GM18951 (cell line): Measurements from ENCODE around the gene RABGGTA.
A peak's percentile ranks its signal among the peaks of the same experiment; 100 is the strongest.

ENCODE experiments used
- POLR2A ChIP-seq: IDR thresholded peaks from 4 replicates; pipeline ENCODE4 v1.6.1; 2011; ENCODE audit warnings: mild to moderate bottlenecking; ENCODE audit not compliant: insufficient read length, insufficient read depth; ENCODE audit errors: extremely low read depth
- in situ Hi-C: fragments of 300-500 bp; cut with MboI; formaldehyde crosslinking; loops from one replicate; pipeline ENCODE4 v1.12.0; 2022; ENCODE audit warnings: low sequenced_read_pairs, mixed read lengths, inconsistent platforms; ENCODE audit not compliant: unreplicated experiment

Gene RABGGTA

GRCh38 chr14:24271134-24271833 lies at the start of gene RABGGTA:
Gene RABGGTA, minus strand, starts transcription at chr14:24271597. Its CDS starts 482 bp downstream, at chr14:24271115.
- in situ Hi-C loops, result no loop called here
- peak; percentile 87 for TF ChIP-seq POLR2A

DNA sequence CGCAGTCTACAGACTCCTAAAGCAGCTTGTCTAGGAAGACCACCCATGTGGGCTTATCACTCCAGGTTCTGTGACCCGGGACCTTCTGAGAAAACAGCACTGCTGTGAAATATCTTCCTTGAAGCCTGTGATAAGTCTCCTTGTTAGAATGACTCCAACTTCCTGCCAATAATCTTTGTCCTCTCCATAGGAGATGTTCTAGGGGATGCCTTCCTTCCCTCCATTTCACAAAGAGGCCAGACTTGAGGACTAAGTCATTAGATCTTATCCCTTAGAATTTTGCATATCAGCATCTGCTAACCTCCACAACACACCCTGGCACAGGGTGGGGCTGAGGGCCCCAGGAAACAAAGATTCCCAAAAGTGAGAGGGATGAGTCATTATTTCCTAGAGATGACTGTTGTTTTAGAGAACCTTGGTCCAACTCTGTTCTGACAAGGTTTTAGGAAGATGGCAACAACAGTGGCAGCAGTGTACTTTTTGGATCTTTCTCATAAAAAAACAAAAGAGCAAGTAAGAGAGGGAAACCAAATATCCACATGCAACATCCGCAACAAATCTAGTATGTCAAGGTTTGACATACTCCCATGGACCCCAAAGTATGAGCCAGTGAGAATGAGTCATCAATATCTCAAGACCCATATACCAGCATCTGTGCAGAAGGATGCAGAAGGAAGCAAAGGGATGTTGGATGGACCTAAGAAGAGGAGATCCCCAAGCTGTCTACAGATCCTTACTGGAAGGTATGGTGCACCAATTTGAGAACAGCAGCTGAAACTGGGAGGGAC lies 45.9 kb upstream of the RABGGTA start:
- TF ChIP-seq POLR2A, result no peak
- in situ Hi-C loops, result no loop called here

DNA sequence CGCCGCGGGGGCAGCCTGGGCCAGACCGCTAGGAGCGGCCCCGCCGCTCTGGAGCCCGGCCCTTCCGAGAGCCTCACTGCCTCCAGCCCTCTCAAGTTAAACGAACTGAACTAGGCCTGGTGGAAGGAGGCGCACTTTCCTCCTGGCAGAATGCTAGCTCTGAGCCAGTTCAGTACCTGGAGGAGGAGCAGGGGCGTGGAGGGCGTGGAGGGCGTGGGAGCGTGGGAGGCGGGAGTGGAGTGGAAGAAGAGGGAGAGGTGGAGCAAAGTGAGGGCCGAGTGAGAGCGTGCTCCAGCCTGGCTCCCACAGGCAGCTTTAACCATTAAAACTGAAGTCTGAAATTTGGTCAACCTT lies 45.2 kb upstream of the RABGGTA start:
- no peak for TF ChIP-seq POLR2A
- in situ Hi-C loops, result no loop called here

DNA sequence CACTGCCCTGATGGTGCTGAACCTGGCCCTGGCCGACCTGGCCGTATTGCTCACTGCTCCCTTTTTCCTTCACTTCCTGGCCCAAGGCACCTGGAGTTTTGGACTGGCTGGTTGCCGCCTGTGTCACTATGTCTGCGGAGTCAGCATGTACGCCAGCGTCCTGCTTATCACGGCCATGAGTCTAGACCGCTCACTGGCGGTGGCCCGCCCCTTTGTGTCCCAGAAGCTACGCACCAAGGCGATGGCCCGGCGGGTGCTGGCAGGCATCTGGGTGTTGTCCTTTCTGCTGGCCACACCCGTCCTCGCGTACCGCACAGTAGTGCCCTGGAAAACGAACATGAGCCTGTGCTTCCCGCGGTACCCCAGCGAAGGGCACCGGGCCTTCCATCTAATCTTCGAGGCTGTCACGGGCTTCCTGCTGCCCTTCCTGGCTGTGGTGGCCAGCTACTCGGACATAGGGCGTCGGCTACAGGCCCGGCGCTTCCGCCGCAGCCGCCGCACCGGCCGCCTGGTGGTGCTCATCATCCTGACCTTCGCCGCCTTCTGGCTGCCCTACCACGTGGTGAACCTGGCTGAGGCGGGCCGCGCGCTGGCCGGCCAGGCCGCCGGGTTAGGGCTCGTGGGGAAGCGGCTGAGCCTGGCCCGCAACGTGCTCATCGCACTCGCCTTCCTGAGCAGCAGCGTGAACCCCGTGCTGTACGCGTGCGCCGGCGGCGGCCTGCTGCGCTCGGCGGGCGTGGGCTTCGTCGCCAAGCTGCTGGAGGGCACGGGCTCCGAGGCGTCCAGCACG lies 44.6 kb upstream of the RABGGTA start:
- in situ Hi-C loops, result no loop called here
- no peak for TF ChIP-seq POLR2A

DNA sequence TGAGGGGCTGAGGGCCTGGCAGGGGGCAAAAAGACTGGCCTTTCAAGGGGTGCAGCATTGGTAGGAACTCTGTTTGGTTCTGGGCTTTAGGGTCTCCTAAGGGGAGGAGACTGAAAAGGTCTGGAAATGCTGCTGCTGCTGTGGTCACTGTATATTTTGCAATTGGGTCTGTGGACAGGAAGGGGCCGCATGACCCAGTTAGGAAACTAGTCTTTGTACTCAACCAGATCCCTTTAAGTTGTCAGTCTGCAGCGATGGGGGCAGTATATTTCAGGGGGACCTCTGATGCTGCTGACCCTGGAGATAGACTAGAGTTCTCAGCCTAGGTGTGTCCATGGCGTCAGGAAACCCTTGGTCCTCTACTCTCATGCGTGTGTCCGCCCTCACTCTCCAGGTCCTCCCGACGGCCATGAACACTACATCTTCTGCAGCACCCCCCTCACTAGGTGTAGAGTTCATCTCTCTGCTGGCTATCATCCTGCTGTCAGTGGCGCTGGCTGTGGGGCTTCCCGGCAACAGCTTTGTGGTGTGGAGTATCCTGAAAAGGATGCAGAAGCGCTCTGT lies 43.9 kb upstream of the RABGGTA start:
- in situ Hi-C loops, result no loop called here
- TF ChIP-seq POLR2A, result no peak

DNA sequence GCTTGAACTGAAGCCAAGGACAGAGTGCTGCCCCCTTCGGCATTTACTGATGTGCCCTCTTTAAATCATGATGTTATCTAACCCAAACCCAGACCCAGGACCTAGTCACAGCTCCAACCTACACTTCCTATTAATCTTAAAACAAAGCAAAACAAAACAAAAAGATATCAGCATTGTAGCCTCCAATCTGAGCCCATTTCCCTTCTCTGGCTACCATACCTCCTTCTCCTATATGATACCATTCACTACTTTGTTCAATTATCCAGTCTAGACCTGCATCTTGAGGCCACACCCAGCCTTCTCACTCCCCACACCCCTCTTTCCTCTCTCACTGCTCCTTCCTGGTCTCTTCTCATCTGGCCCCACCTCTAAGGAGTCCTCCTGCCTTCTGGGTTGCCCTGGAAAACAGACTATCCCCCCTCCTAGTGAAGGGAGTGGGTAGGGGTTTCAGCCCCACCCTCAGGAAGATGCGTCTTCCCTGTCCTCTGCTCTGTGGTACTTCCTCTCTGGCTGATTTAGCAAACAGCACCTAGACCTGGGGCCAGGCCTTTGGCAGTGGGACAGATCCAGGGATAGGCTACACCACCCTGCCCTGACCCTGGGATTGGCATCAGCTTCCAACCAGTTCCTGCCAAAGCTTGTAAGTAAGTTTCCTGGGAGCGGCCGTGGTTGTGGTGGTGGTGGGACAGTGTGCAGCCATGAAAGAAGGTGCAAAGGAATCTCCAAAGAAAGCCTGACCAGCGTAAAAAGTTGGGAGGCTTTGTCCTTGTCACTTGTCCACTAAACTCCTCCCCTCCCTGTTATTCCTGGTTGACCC lies 43.2 kb upstream of the RABGGTA start:
- TF ChIP-seq POLR2A, result no peak
- in situ Hi-C loops, result no loop called here

- in situ Hi-C loops, result no loop called here
- no peak for TF ChIP-seq POLR2A
These were observed 42.5 kb upstream of the RABGGTA start for GRCh38 chr14:24313913-24314312.

GRCh38 chr14:24312736-24313507 lies 41.5 kb upstream of the RABGGTA start:
- in situ Hi-C loops, result no loop called here
- TF ChIP-seq POLR2A, result no peak

DNA sequence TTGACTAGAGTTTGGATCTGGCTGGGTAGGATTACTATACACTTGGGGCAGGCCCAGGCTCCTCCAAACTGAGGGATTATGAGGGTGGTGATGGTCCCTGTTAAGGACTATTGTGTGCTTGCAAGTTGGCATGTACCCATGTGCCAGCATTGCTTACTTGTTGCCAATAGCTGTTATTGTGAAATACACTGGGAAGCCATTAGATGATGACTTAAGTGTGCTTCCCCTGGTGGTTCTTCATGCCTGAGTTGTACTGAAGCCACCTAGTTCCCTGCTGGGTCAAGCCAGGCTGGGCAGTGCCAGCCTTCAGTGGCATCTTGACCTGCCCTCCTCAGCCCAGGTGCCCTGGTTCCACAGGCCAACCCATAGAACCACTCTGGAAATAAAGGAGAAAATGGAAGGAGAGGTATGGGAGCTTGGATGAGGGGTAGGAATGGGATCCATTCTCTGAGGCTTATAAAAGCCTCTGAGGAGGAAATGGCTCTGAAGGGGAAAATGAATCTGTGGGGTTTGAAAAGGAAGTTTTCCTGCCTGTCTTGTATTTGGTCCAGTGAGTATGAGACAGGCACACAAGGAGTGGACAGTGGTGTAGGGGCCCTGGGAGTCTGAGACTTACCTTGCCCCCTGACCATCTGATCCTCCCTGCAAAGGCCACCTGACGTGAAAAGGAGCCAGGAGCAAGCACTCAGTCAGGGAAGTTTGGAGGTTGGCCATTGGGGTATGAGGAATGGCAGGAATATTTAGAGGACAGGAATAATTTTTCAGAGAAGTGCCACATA lies 40.6 kb upstream of the RABGGTA start:
- in situ Hi-C loops, result no loop called here
- TF ChIP-seq POLR2A, result no peak

DNA sequence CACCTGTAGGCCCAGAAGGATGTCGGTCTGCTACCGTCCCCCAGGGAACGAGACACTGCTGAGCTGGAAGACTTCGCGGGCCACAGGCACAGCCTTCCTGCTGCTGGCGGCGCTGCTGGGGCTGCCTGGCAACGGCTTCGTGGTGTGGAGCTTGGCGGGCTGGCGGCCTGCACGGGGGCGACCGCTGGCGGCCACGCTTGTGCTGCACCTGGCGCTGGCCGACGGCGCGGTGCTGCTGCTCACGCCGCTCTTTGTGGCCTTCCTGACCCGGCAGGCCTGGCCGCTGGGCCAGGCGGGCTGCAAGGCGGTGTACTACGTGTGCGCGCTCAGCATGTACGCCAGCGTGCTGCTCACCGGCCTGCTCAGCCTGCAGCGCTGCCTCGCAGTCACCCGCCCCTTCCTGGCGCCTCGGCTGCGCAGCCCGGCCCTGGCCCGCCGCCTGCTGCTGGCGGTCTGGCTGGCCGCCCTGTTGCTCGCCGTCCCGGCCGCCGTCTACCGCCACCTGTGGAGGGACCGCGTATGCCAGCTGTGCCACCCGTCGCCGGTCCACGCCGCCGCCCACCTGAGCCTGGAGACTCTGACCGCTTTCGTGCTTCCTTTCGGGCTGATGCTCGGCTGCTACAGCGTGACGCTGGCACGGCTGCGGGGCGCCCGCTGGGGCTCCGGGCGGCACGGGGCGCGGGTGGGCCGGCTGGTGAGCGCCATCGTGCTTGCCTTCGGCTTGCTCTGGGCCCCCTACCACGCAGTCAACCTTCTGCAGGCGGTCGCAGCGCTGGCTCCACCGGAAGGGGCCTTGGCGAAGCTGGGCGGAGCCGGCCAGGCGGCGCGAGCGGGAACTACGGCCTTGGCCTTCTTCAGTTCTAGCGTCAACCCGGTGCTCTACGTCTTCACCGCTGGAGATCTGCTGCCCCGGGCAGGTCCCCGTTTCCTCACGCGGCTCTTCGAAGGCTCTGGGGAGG lies 39.5 kb upstream of the RABGGTA start, which contains the start of gene LTB4R:
TSS of gene LTB4R (plus strand) at position 857 of the 959 bp plus-strand sequence. CDS start 4,150 bp downstream, outside the sequence.
- in situ Hi-C loops, result no loop called here
- TF ChIP-seq POLR2A, result peak; percentile 46
